Ovary (tissue), 3 donors: ENCODE data around the gene ZNF280D.

Experiments used
- CTCF ChIP-seq, 3 donors: fragments of 450-650 bp in 2 of 3; fragments of 200-600 bp in 1 of 3; IDR thresholded peaks; one replicate each; pipeline versions ENCODE4 v1.5.1 to v1.8.0; 2016 to 2022; ENCODE audit warnings: antibody characterized with exemption in 3 of 3, mild to moderate bottlenecking in 1 of 3
- EP300 ChIP-seq: sonication (generic); formaldehyde crosslinking; IDR thresholded peaks from one replicate; pipeline ENCODE4 v1.6.1; 2017; ENCODE audit warnings: antibody characterized with exemption
- POLR2A ChIP-seq: fragments of 450-650 bp; IDR thresholded peaks from one replicate; pipeline ENCODE4 v1.6.1; 2017; ENCODE audit warnings: antibody characterized with exemption, mild to moderate bottlenecking, moderate library complexity
- donor health status: DM: no; HTN: no; CAD: no.

DNA sequence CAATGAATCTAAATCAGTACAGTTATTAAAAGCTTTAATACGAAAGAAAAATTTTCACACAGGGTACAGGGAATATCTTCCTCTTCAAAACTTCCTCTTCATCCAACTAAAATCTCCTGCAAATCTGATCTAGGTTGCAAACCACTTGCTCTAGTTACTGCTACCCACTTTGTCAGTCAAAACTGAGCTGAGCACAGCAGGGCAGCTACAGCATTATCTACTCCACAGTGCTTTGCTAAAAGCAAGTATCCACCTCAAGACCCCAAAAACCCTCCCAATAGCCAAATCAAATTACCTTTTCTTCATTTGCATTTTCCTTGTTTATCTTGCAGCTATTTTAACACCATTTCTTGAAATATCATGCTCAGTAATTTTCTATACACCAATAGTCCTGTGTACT lies 14.7 kb downstream of the ZNF280D start:
- TF ChIP-seq CTCF (IDR thresholded peaks at IDR 0.05) = no peak
- no peak for TF ChIP-seq POLR2A
- no peak for TF ChIP-seq EP300
